Sigmoid colon (tissue), 4 donors: ENCODE measurements around the gene SOX4.
A peak's percentile ranks its signal among the peaks of the same experiment; 100 is the strongest.

Source experiments
- CTCF ChIP-seq, 4 experiments: fragments of 450-650 bp in 3 of 4; fragments of 200-600 bp in 1 of 4; IDR thresholded peaks; one replicate each; pipeline ENCODE4 v1.5.1; 2016 to 2019; ENCODE audit warnings: antibody characterized with exemption in 4 of 4, mild to moderate bottlenecking in 3 of 4, moderate library complexity in 2 of 4
- EP300 ChIP-seq, 4 donors: sonication (generic); formaldehyde crosslinking; IDR thresholded peaks; one replicate each; pipeline ENCODE4 v1.6.1; 2017; ENCODE audit warnings: antibody characterized with exemption in 4 of 4
- POLR2A ChIP-seq, 2 donors: fragments of 450-650 bp; IDR thresholded peaks; one replicate each; pipeline ENCODE4 v1.6.1; 2016; ENCODE audit warnings: antibody characterized with exemption in 2 of 2, mild to moderate bottlenecking in 2 of 2, moderate library complexity in 2 of 2

GRCh38 chr6:21594416-21595281, 1.1 kb downstream of the SOX4 start:
- TF ChIP-seq CTCF (IDR thresholded peaks at IDR 0.05) (no peak), POLR2A (IDR thresholded peaks at IDR 0.05) (peak in 1 of 2 donors; percentile 20), EP300 (IDR thresholded peaks at IDR 0.05) (no peak)
